ENCODE results near the gene GUCA1A.

- no peak for TF ChIP-seq CTCF (IDR thresholded peaks at IDR 0.05 in 4 of 5, conservative IDR thresholded peaks at IDR 0.05 in 1 of 5)
- TF ChIP-seq POLR2A (IDR thresholded peaks at IDR 0.05), result no peak
Measured at GRCh38 chr6:42226161-42226611, 53.0 kb downstream of the GUCA1A start.

Measured in gastrocnemius medialis (tissue), 4 donors.